Naive thymus-derived CD4-positive, alpha-beta T cell (primary cell): ENCODE data around the gene NUP93. TPM values are rescaled to one million over a fixed set of nuclear protein-coding genes. Genes with fewer than 3 reads are reported as not detected.

Source experiments
- ATAC-seq: fragments of 150-1000 bp; cut with Tn5 transposase; 2 replicates; pipeline ENCODE4 v1.10.0; 2021; ENCODE audit warnings: mild to moderate bottlenecking, moderate library complexity
- CTCF ChIA-PET: fragments of 350-600 bp; sonication (Branson Sonifier 250); formaldehyde crosslinking; loops from one replicate; lab custom pipeline; 2021; ENCODE audit warnings: antibody characterized with exemption; lab: Charles Lee
- POLR2A ChIA-PET: fragments of 350-600 bp; sonication (Branson Sonifier 250); formaldehyde crosslinking; loops from one replicate; lab custom pipeline; 2021; ENCODE audit warnings: antibody characterized with exemption, inconsistent platforms; lab: Charles Lee
- DNase-seq, 9 donors: peaks; one replicate each; pipeline versions ENCODE4 v3.0.0 to v3.0.0-alpha.2; 2020 to 2022; ENCODE audit warnings: mixed read lengths in 1 of 9
- H3K27ac ChIP-seq: one replicate; pipeline ENCODE4 v1.7.0; 2013; ENCODE audit warnings: mild to moderate bottlenecking, low read depth, low read length, moderate library complexity
- H3K27me3 ChIP-seq, 2 donors: one replicate each; pipeline ENCODE4 v1.7.0; 2013; ENCODE audit warnings: low read length in 2 of 2, mild to moderate bottlenecking in 2 of 2, moderate library complexity in 2 of 2; ENCODE audit not compliant: control insufficient read depth in 2 of 2, insufficient read depth in 2 of 2
- H3K36me3 ChIP-seq, 3 experiments: 1 replicate in 2 of 3; 2 replicates in 1 of 3; pipeline ENCODE4 v1.7.0; 2013; ENCODE audit warnings: low read length in 3 of 3, mild to moderate bottlenecking in 3 of 3, moderate library complexity in 1 of 3; ENCODE audit not compliant: insufficient read depth in 3 of 3, control insufficient read depth in 2 of 3
- H3K4me1 ChIP-seq, 2 donors: one replicate each; pipeline ENCODE4 v1.7.0; 2013; ENCODE audit warnings: low read length in 2 of 2, mild to moderate bottlenecking in 2 of 2, moderate library complexity in 1 of 2; ENCODE audit not compliant: control insufficient read depth in 2 of 2, insufficient read depth in 2 of 2
- H3K4me3 ChIP-seq: 2 replicates; pipeline ENCODE4 v1.7.0; 2013; ENCODE audit warnings: mild to moderate bottlenecking, low read length
- H3K9me3 ChIP-seq, 3 experiments: 1 replicate in 2 of 3; 2 replicates in 1 of 3; pipeline ENCODE4 v1.7.0; 2013; ENCODE audit warnings: low read length in 3 of 3; ENCODE audit not compliant: control insufficient read depth in 2 of 3
- H3K27ac Mint-ChIP-seq, 9 donors: one replicate each; pipeline ENCODE4 v1.8.0; 2020 to 2022; ENCODE audit warnings: mixed read lengths in 9 of 9, mild to moderate bottlenecking in 8 of 9, moderate library complexity in 5 of 9, inconsistent platforms in 2 of 9
- H3K27me3 Mint-ChIP-seq, 5 donors: one replicate each; pipeline ENCODE4 v1.8.0; 2021 to 2022; ENCODE audit warnings: mixed read lengths in 5 of 5, mild to moderate bottlenecking in 1 of 5
- H3K36me3 Mint-ChIP-seq, 5 donors: one replicate each; pipeline ENCODE4 v1.8.0; 2020 to 2022; ENCODE audit warnings: mixed read lengths in 5 of 5, mild to moderate bottlenecking in 3 of 5, inconsistent platforms in 1 of 5
- H3K4me1 Mint-ChIP-seq, 7 donors: one replicate each; pipeline ENCODE4 v1.8.0; 2020 to 2022; ENCODE audit warnings: mixed read lengths in 7 of 7, mild to moderate bottlenecking in 3 of 7, inconsistent platforms in 1 of 7
- H3K4me3 Mint-ChIP-seq, 10 donors: one replicate each; pipeline ENCODE4 v1.8.0; 2020 to 2022; ENCODE audit warnings: mild to moderate bottlenecking in 10 of 10, mixed read lengths in 10 of 10, moderate library complexity in 6 of 10, inconsistent platforms in 2 of 10
- H3K9me3 Mint-ChIP-seq, 11 donors: one replicate each; pipeline ENCODE4 v1.8.0; 2020 to 2022; ENCODE audit warnings: mixed read lengths in 11 of 11, mild to moderate bottlenecking in 4 of 11, inconsistent platforms in 1 of 11, moderate library complexity in 1 of 11
- intact Hi-C, 2 donors: fragments of 100-400 bp; cut with micrococcal nuclease; formaldehyde crosslinking; loops; one replicate each; pipeline ENCODE4 v1.15.1; 2023
- polyA plus RNA-seq, 2 donors: library from polyadenylated mRNA; unstranded; fragments of 300-500 nt; fragmentation: Illumina TruSeq; gene quantifications; one replicate each; pipeline ENCODE4 v1.2.3, GENCODE V29; 2021
- total RNA-seq, 6 experiments: library from RNA in 5 of 6; stranded (reverse) in 5 of 6; gene quantifications; 1 replicate in 5 of 6; 2 replicates in 1 of 6; pipeline ENCODE4 v1.2.3 and lab custom pipeline; 2021 to 2026

Gene NUP93
- total and polyA plus RNA-seq, 7 experiments from 2014 or later = 53.0 to 90.5 (median 64.5) TPM

- ATAC-seq (no peak), DNase-seq (no peak)
- POLR2A ChIA-PET = no interaction called here
- Mint-ChIP-seq H3K9me3 (peaks cover 0 to 11% (median 4%) of the 10 kb centered on the region in 11 donors), H3K27ac (peak overlapping the region in 4 of 9 donors; percentile 39 to 95 (median 72)), H3K4me1 (peaks cover 0 to 28% (median 25%) of the 10 kb centered on the region in 7 donors), H3K27me3 (peaks cover 0 to 10% (median 0%) of the 10 kb centered on the region in 5 donors), H3K4me3 (peak overlapping the region; percentile 22 to 99 (median 96)), H3K36me3 (peaks cover 0 to 17% (median 13%) of the 10 kb centered on the region in 5 donors)
- no peak overlapping the region for H3K27ac ChIP-seq
- no peak overlapping the region for H3K4me3 ChIP-seq
- peaks cover 13 to 15% of the 10 kb centered on the region in 2 donors for H3K4me1 ChIP-seq
- CTCF ChIA-PET = interaction anchor here (1.3 to 4.0 kb wide), 3 partner anchors 10 to 107 kb away, joined by 3 to 31 read pairs (median 8); no protein-coding TSS in a partner anchor
- H3K9me3 ChIP-seq = no peaks in the 10 kb centered on the region
- intact Hi-C loops = loop anchor here in 1 of 2 donors (5.0 kb wide), 2 partner anchors 42 to 248 kb away; partner anchors contain the start of gene HERPUD1
- no peaks in the 10 kb centered on the region for H3K27me3 ChIP-seq
- no peaks in the 10 kb centered on the region for H3K36me3 ChIP-seq
These were observed 45.5 kb upstream of the NUP93 start for GRCh38 chr16:56684256-56684925.

- Histone ChIP-seq H3K27ac (no peak overlapping the region), H3K4me3 (no peak overlapping the region), H3K9me3 (no peaks in the 10 kb centered on the region), H3K27me3 (no peaks in the 10 kb centered on the region), H3K4me1 (peaks cover 13 to 15% of the 10 kb centered on the region in 2 donors), H3K36me3 (no peaks in the 10 kb centered on the region)
- no peak overlapping the region for H3K27ac Mint-ChIP-seq
- ChIA-PET CTCF (interaction anchor here (2.4 to 4.0 kb wide), 2 partner anchors 11 to 17 kb away, joined by 8 to 31 read pairs; no protein-coding TSS in a partner anchor), POLR2A (interaction anchor here (0.7 kb wide), 1 partner anchor 23 kb away, joined by 3 read pairs; no protein-coding TSS in a partner anchor)
- peaks cover 0 to 28% (median 25%) of the 10 kb centered on the region in 7 donors for H3K4me1 Mint-ChIP-seq
- peak overlapping the region in 1 of 10 donors; percentile 22 for H3K4me3 Mint-ChIP-seq
- DNase-seq (no peak), ATAC-seq (no peak)
- peaks cover 0 to 13% (median 0%) of the 10 kb centered on the region in 5 donors for H3K27me3 Mint-ChIP-seq
- peaks cover 0 to 17% (median 13%) of the 10 kb centered on the region in 5 donors for H3K36me3 Mint-ChIP-seq
- intact Hi-C loops = loop anchor here in 1 of 2 donors (5.0 kb wide), 2 partner anchors 43 to 247 kb away; partner anchors contain the start of gene HERPUD1
- H3K9me3 Mint-ChIP-seq = peaks cover 0 to 11% (median 4%) of the 10 kb centered on the region in 11 donors
These were observed 44.9 kb upstream of the NUP93 start for GRCh38 chr16:56684926-56685590.

GRCh38 chr16:56686758-56687157 is 43.2 kb upstream of the NUP93 start:
- CTCF ChIA-PET = no interaction called here
- H3K27ac Mint-ChIP-seq = no peak overlapping the region
- intact Hi-C loops = no loop called here

GRCh38 chr16:56688762-56689161 is 41.2 kb upstream of the NUP93 start:
- H3K4me3 Mint-ChIP-seq = no peak overlapping the region
- H3K36me3 ChIP-seq = no peaks in the 10 kb centered on the region
- no peaks in the 10 kb centered on the region for H3K27me3 ChIP-seq
- no peak overlapping the region for H3K27ac ChIP-seq
- intact Hi-C loops = no loop called here
- H3K4me1 Mint-ChIP-seq = peaks cover 0 to 9% (median 6%) of the 10 kb centered on the region in 7 donors
- H3K27me3 Mint-ChIP-seq = peaks cover 0 to 16% (median 0%) of the 10 kb centered on the region in 5 donors
- POLR2A ChIA-PET = no interaction called here
- H3K36me3 Mint-ChIP-seq = peaks cover 0 to 16% (median 13%) of the 10 kb centered on the region in 5 donors
- no peaks in the 10 kb centered on the region for H3K4me1 ChIP-seq
- H3K9me3 Mint-ChIP-seq = peaks cover 0 to 11% (median 4%) of the 10 kb centered on the region in 11 donors
- H3K4me3 ChIP-seq = no peak overlapping the region
- no peak for DNase-seq
- no peak overlapping the region for H3K27ac Mint-ChIP-seq
- no peaks in the 10 kb centered on the region for H3K9me3 ChIP-seq
- CTCF ChIA-PET = no interaction called here
- no peak for ATAC-seq

More at GRCh38 chr16:56686758-56687157, 43.2 kb upstream of the NUP93 start:
- Mint-ChIP-seq H3K27me3 (peaks cover 0 to 16% (median 0%) of the 10 kb centered on the region in 5 donors), H3K4me1 (peaks cover 0 to 22% (median 19%) of the 10 kb centered on the region in 7 donors), H3K36me3 (peaks cover 0 to 17% (median 13%) of the 10 kb centered on the region in 5 donors), H3K9me3 (peaks cover 0 to 11% (median 4%) of the 10 kb centered on the region in 11 donors), H3K4me3 (no peak overlapping the region)
- Histone ChIP-seq H3K4me1 (peaks cover 9 to 13% of the 10 kb centered on the region in 2 donors), H3K9me3 (no peaks in the 10 kb centered on the region), H3K36me3 (no peaks in the 10 kb centered on the region), H3K27me3 (no peaks in the 10 kb centered on the region), H3K27ac (no peak overlapping the region), H3K4me3 (no peak overlapping the region)
- POLR2A ChIA-PET = interaction anchor here (1.6 kb wide), 1 partner anchor 9 kb away, joined by 3 read pairs; no protein-coding TSS in a partner anchor
- ATAC-seq (no peak), DNase-seq (no peak)

GRCh38 chr16:56689171-56689570 is 40.8 kb upstream of the NUP93 start:
- H3K36me3 Mint-ChIP-seq = peaks cover 0 to 13% (median 12%) of the 10 kb centered on the region in 5 donors
- Histone ChIP-seq H3K36me3 (no peaks in the 10 kb centered on the region), H3K27ac (no peak overlapping the region), H3K4me1 (no peaks in the 10 kb centered on the region), H3K9me3 (no peaks in the 10 kb centered on the region), H3K27me3 (no peaks in the 10 kb centered on the region), H3K4me3 (no peak overlapping the region)
- no peak overlapping the region for H3K27ac Mint-ChIP-seq
- peaks cover 0 to 11% (median 4%) of the 10 kb centered on the region in 11 donors for H3K9me3 Mint-ChIP-seq
- intact Hi-C loops = no loop called here
- ATAC-seq = no peak
- H3K27me3 Mint-ChIP-seq = peaks cover 0 to 16% (median 0%) of the 10 kb centered on the region in 5 donors
- DNase-seq = no peak
- POLR2A ChIA-PET = no interaction called here
- no peak overlapping the region for H3K4me3 Mint-ChIP-seq
- CTCF ChIA-PET = no interaction called here
- peaks cover 0 to 7% (median 2%) of the 10 kb centered on the region in 7 donors for H3K4me1 Mint-ChIP-seq

- ATAC-seq (no peak), DNase-seq (no peak)
- Mint-ChIP-seq H3K27me3 (peaks cover 0 to 18% (median 0%) of the 10 kb centered on the region in 5 donors), H3K4me1 (peaks cover 0 to 3% (median 0%) of the 10 kb centered on the region in 7 donors), H3K4me3 (no peak overlapping the region), H3K27ac (no peak overlapping the region), H3K36me3 (peaks cover 0 to 13% (median 9%) of the 10 kb centered on the region in 5 donors), H3K9me3 (peaks cover 0 to 11% (median 4%) of the 10 kb centered on the region in 11 donors)
- Histone ChIP-seq H3K36me3 (no peaks in the 10 kb centered on the region), H3K9me3 (no peaks in the 10 kb centered on the region), H3K4me3 (no peak overlapping the region), H3K27me3 (no peaks in the 10 kb centered on the region), H3K27ac (no peak overlapping the region), H3K4me1 (no peaks in the 10 kb centered on the region)
- CTCF ChIA-PET = no interaction called here
- intact Hi-C loops = no loop called here
- POLR2A ChIA-PET = no interaction called here
These were observed 39.4 kb upstream of the NUP93 start for GRCh38 chr16:56690420-56691122.
